HG03108 (cell line): ENCODE results near the gene PIK3R3.
A peak's percentile ranks its signal among the peaks of the same experiment; 100 is the strongest.

Experiments used
- ATAC-seq: cut with Tn5 transposase; IDR thresholded peaks from one replicate; pipeline ENCODE4 v1.9.1; 2021; ENCODE audit warnings: moderate library complexity; ENCODE audit not compliant: unreplicated experiment

The PIK3R3 gene

GRCh38 chr1:46132529-46133180 is at the start of gene PIK3R3:
Gene PIK3R3 (minus strand): TSS chr1:46132629. CDS start chr1:46131952, 677 bp downstream.
- ATAC-seq: peak; percentile 85

- ATAC-seq: no peak
Observed at GRCh38 chr1:46181343-46182260, 49.2 kb upstream of the PIK3R3 start.

- no peak for ATAC-seq
Observed at GRCh38 chr1:46180082-46180616, 47.7 kb upstream of the PIK3R3 start.

GRCh38 chr1:46179138-46180081 is 47.0 kb upstream of the PIK3R3 start:
- peak; percentile 54 for ATAC-seq

- ATAC-seq: no peak
Observed at GRCh38 chr1:46176211-46176865, 43.9 kb upstream of the PIK3R3 start, which contains the start of gene P3R3URF. Gene P3R3URF (minus strand): TSS chr1:46176488. CDS start chr1:46176471, 17 bp downstream.

- no peak for ATAC-seq
Observed at GRCh38 chr1:46175243-46175642, 42.8 kb upstream of the PIK3R3 start.

GRCh38 chr1:46174448-46175231 is 42.2 kb upstream of the PIK3R3 start, which contains the start of gene TSPAN1:
Gene TSPAN1 (plus strand): TSS chr1:46175087. CDS start chr1:46181108, 6,021 bp downstream.
- no peak for ATAC-seq

GRCh38 chr1:46173361-46173856 is 41.0 kb upstream of the PIK3R3 start:
- ATAC-seq: no peak

- ATAC-seq: no peak
Observed at GRCh38 chr1:46172321-46172720, 39.9 kb upstream of the PIK3R3 start.

- no peak for ATAC-seq
Observed at GRCh38 chr1:46171871-46172270, 39.4 kb upstream of the PIK3R3 start.

GRCh38 chr1:46171351-46171750 is 38.9 kb upstream of the PIK3R3 start:
- ATAC-seq: no peak

- ATAC-seq: no peak
Observed at GRCh38 chr1:46169811-46170454, 37.5 kb upstream of the PIK3R3 start.

- ATAC-seq: no peak
Observed at GRCh38 chr1:46168477-46168876, 36.0 kb upstream of the PIK3R3 start.

- peak; percentile 41 for ATAC-seq
Observed at GRCh38 chr1:46166521-46167462, 34.4 kb upstream of the PIK3R3 start.

- no peak for ATAC-seq
Observed at GRCh38 chr1:46160212-46160611, 27.8 kb upstream of the PIK3R3 start.

GRCh38 chr1:46159516-46159915 is 27.1 kb upstream of the PIK3R3 start:
- ATAC-seq: no peak
